Measurements from ENCODE around the gene TMTC1. TPM values are rescaled to one million over a fixed set of nuclear protein-coding genes. Genes with fewer than 3 reads are reported as not detected.

Gene TMTC1
- total and polyA plus RNA-seq, 12 donors = 5.1 to 82.2 (median 41.8) TPM

DNA sequence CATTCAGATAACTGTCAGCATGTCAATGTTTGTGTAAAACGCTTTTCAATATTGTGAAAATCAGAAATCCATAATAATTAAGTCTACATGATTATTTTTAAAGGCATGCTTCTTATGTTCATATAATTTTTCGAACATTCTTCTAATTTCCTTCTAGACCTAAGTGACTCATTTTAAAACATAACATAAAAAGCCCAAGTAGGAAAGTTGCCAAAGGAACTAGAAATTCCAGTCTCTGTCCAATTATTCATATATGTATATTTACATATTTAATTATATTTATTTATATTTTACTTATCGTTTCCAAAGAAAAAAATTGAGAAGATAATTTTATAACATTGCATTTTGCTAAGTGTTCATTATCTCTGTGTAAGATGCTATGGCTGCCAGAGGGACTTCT is 110.4 kb downstream of the TMTC1 start:
- no peak for TF ChIP-seq POLR2A (IDR thresholded peaks at IDR 0.05)
- TF ChIP-seq, protein P1, sequence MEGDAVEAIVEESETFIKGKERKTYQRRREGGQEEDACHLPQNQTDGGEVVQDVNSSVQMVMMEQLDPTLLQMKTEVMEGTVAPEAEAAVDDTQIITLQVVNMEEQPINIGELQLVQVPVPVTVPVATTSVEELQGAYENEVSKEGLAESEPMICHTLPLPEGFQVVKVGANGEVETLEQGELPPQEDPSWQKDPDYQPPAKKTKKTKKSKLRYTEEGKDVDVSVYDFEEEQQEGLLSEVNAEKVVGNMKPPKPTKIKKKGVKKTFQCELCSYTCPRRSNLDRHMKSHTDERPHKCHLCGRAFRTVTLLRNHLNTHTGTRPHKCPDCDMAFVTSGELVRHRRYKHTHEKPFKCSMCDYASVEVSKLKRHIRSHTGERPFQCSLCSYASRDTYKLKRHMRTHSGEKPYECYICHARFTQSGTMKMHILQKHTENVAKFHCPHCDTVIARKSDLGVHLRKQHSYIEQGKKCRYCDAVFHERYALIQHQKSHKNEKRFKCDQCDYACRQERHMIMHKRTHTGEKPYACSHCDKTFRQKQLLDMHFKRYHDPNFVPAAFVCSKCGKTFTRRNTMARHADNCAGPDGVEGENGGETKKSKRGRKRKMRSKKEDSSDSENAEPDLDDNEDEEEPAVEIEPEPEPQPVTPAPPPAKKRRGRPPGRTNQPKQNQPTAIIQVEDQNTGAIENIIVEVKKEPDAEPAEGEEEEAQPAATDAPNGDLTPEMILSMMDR (IDR thresholded peaks at IDR 0.05) = no peak
- Histone ChIP-seq H3K36me3 (replicated peaks in 1 of 2) (no peaks in the 10 kb centered on the region), H3K27me3 (no peaks in the 10 kb centered on the region), H3K4me1 (replicated peaks in 1 of 2) (no peaks in the 10 kb centered on the region), H3K4me3 (no peak overlapping the region), H3K9me3 (replicated peaks in 1 of 3) (no peaks in the 10 kb centered on the region), H3K27ac (no peak overlapping the region)
- DNase-seq = no peak
- WGBS, 4 donors = 46 to 78% (median 61%) methylated on average over 3 of the region's 3 CpGs
- intact Hi-C loops (cut with DNase I) = no loop called here

DNA sequence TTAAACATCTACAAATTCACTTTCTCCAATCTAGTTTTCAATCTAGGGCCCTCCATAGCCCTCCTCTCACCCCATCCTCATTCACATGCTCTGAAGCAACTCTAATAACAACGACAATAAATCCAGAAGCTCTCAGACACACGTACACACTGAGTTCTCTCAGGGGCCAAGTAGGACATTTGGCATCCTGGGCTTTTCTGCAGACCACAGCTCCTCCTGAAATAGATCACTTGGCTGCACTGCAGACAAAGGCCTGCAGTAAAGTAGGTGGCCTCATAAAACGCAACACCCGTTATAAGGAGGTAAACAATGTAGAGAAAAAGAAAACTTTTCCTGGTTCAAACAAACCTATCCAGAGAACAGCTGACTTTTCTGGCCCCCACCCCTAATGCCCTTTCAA is 111.2 kb downstream of the TMTC1 start:
- intact Hi-C loops (cut with DNase I) = no loop called here
- Histone ChIP-seq H3K36me3 (replicated peaks in 1 of 2) (no peaks in the 10 kb centered on the region), H3K9me3 (replicated peaks in 1 of 3) (no peaks in the 10 kb centered on the region), H3K27me3 (no peaks in the 10 kb centered on the region), H3K27ac (no peak overlapping the region), H3K4me1 (replicated peaks in 1 of 2) (no peaks in the 10 kb centered on the region), H3K4me3 (no peak overlapping the region)
- no peak for TF ChIP-seq POLR2A (IDR thresholded peaks at IDR 0.05)
- TF ChIP-seq, protein P1 (IDR thresholded peaks at IDR 0.05) = no peak
- 71 to 79% (median 75%) methylated on average over 4 of the region's 4 CpGs for WGBS, 4 donors
- DNase-seq = no peak

DNA sequence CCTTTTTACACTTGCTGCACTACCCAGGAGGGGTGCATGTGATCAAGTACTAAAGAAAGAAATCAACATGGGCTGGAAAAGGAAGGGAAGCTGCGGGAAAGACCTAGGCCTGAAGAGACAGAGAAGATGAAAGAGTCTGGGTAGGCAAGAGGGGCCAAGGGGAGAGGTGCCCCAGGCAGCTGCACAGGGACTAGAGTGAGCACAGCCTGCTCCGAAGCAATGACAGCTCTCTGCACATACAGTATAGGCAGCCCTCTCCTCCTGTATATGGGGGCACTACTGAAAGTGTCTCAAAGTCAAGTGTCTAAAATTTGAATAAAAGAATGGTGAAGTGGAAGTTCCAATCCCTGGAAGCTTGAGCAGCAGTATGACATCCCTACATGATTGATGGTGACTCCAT is 112.0 kb downstream of the TMTC1 start:
- TF ChIP-seq POLR2A (IDR thresholded peaks at IDR 0.05) = no peak
- TF ChIP-seq, protein P1 (IDR thresholded peaks at IDR 0.05) = no peak

DNA sequence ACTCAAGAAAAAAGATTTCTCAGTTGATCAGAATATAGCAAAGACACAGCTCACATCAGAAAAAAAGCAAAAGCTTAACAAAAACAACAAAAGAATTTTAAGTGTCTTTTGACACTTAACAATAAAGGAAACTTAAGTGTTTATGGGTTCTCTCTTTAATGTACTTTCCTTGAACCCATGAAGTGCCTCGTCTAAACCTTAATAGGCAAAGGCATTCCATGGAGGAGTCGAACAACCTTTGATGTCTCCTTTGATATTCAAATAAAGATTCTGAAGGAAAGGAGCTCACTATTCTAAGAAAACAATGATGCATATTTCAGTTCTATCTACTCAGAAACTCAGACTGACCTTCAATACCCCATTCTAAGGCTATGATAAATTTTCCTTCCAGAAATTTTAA is 116.7 kb downstream of the TMTC1 start:
- Histone ChIP-seq H3K27ac (no peak overlapping the region), H3K4me1 (replicated peaks in 1 of 2) (no peaks in the 10 kb centered on the region), H3K36me3 (replicated peaks in 1 of 2) (no peaks in the 10 kb centered on the region), H3K4me3 (no peak overlapping the region), H3K27me3 (no peaks in the 10 kb centered on the region), H3K9me3 (replicated peaks in 1 of 3) (no peaks in the 10 kb centered on the region)
- no peak for TF ChIP-seq POLR2A (IDR thresholded peaks at IDR 0.05)
- TF ChIP-seq, protein P1 (IDR thresholded peaks at IDR 0.05) = no peak
- DNase-seq = no peak
- WGBS, 4 donors = 62 to 83% (median 68%) methylated on average over 2 of the region's 2 CpGs
- intact Hi-C loops (cut with DNase I) = no loop called here

More for the DNA sequence above, 112.0 kb downstream of the TMTC1 start:
- Histone ChIP-seq H3K27ac (no peak overlapping the region), H3K4me3 (no peak overlapping the region), H3K9me3 (replicated peaks in 1 of 3) (no peaks in the 10 kb centered on the region), H3K27me3 (no peaks in the 10 kb centered on the region), H3K36me3 (replicated peaks in 1 of 2) (no peaks in the 10 kb centered on the region), H3K4me1 (replicated peaks in 1 of 2) (no peaks in the 10 kb centered on the region)
- intact Hi-C loops (cut with DNase I) = no loop called here
- DNase-seq = no peak
- WGBS, 4 donors = 87 to 100% (median 95%) methylated on average over 2 of the region's 2 CpGs
